H1 (cell line): ENCODE results near the gene SETDB2. TPM values are rescaled to one million over a fixed set of nuclear protein-coding genes. Genes with fewer than 3 reads are reported as not detected.

ENCODE experiments used
- CEBPB ChIP-seq: IDR thresholded peaks from 2 replicates; pipeline ENCODE4 v1.6.1; 2012; ENCODE audit warnings: low read depth, low read length
- SUZ12 ChIP-seq: fragments of 200-600 bp; sonication (generic); IDR thresholded peaks from 2 replicates; pipeline ENCODE4 v1.6.1; 2012; ENCODE audit warnings: mild to moderate bottlenecking, inconsistent platforms, low read length, moderate library complexity, mixed read lengths
- polyA plus RNA-seq, 7 experiments: library from polyadenylated mRNA; depleted of rRNA in 3 of 7; stranded (reverse) in 5 of 7; unstranded in 2 of 7; fragments of >200 nt in 5 of 7; fragments of 200-250 nt in 2 of 7; gene quantifications; 1 replicate in 5 of 7; 2 replicates in 1 of 7; 4 replicates in 1 of 7; pipeline versions ENCODE4 v1.2.1 to v1.2.3, GENCODE V29; 2011 to 2013; ENCODE audit warnings: missing spikeins in 2 of 7, mixed read lengths in 2 of 7
- total RNA-seq: library from RNA; stranded (reverse); fragmentation: NEBNext Ultra II Directional; extraction: Animal tissue kit (Norgen Biotek cat#: 25700); gene quantifications from 2 replicates; pipeline ENCODE4 v1.2.1, GENCODE V29; 2021
- TF ChIP-seq, protein P1 (sequence below), 3 experiments: IDR thresholded peaks; 1 replicate in 2 of 3; 2 replicates in 1 of 3; pipeline versions ENCODE4 v1.5.1 to v1.6.1; 2011; ENCODE audit warnings: low read length in 3 of 3, mild to moderate bottlenecking in 3 of 3, inconsistent platforms in 2 of 3, low read depth in 1 of 3, moderate library complexity in 1 of 3; ENCODE audit not compliant: insufficient read depth in 1 of 3; ENCODE audit errors: control extremely low read depth in 1 of 3

SETDB2 gene
- total and polyA plus RNA-seq, 2 of the 8 experiments (the other 6 are each of a cell fraction or from before 2014, with no cell fraction given): 1.2 to 6.1 TPM

DNA sequence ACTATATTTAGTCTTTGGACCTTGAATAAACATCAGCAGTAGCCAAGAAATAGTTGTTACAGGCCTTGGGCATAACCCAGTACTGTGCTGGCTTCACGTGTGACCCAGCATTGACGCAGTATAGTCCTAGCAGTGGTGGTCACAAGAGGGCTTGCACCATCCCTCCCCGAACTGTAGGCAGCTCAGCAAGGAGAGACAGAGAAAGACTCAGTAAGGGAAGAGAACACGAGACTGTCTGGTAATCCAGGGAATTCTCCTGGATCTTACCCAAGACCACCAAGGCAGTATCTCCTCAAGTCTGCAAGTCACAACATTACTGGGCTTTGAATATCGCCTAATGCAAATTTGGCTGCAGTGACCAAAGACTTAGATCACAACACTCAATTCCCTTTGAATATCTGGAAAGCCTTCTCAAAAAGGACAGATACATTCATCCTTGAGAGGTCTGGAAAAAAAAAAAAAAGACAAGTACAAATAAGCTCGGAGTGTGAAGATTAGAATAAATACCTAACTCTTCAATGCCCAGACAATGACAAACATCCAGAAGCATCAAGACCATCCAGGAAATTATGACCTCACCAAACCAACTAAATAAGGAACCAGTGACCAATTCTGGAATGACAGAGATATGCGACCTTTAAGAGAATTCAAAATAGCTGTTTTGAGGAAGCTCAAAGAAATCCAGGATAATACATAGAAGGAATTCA, 39.9 kb upstream of the SETDB2 start (continued):
- TF ChIP-seq, protein P1, sequence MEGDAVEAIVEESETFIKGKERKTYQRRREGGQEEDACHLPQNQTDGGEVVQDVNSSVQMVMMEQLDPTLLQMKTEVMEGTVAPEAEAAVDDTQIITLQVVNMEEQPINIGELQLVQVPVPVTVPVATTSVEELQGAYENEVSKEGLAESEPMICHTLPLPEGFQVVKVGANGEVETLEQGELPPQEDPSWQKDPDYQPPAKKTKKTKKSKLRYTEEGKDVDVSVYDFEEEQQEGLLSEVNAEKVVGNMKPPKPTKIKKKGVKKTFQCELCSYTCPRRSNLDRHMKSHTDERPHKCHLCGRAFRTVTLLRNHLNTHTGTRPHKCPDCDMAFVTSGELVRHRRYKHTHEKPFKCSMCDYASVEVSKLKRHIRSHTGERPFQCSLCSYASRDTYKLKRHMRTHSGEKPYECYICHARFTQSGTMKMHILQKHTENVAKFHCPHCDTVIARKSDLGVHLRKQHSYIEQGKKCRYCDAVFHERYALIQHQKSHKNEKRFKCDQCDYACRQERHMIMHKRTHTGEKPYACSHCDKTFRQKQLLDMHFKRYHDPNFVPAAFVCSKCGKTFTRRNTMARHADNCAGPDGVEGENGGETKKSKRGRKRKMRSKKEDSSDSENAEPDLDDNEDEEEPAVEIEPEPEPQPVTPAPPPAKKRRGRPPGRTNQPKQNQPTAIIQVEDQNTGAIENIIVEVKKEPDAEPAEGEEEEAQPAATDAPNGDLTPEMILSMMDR (IDR thresholded peaks at IDR 0.05; ENCODE audit: control extremely low read depth in 1 of 3, insufficient read depth in 1 of 3, low read depth in 1 of 3, low read length in 3 of 3): no peak
- TF ChIP-seq SUZ12 (no peak), CEBPB (no peak)
